HepG2 (cell line): Measurements from ENCODE around the gene GOT1. TPM values are rescaled to one million over a fixed set of nuclear protein-coding genes. Genes with fewer than 3 reads are reported as not detected.

ENCODE experiments used
- FOXP1 ChIP-seq, 2 experiments: fragments of 450-650 bp in 1 of 2; IDR thresholded peaks; 2 replicates each; pipeline ENCODE4 v1.6.1; 2017 to 2018; ENCODE audit warnings: antibody characterized with exemption in 1 of 2
- GATAD2A ChIP-seq: IDR thresholded peaks from 2 replicates; pipeline ENCODE4 v1.6.1; 2016
- HNF4G ChIP-seq, 2 experiments: sonication (generic) in 1 of 2; formaldehyde crosslinking in 1 of 2; IDR thresholded peaks; 2 replicates each; pipeline versions ENCODE4 v1.4.0 to v1.6.1; 2011 to 2020; ENCODE audit warnings: borderline replicate concordance in 2 of 2, low read depth in 2 of 2, mild to moderate bottlenecking in 2 of 2, low read length in 1 of 2, missing genetic modification reagents in 1 of 2, moderate library complexity in 1 of 2
- LCORL ChIP-seq, 2 experiments: fragments of 450-650 bp in 1 of 2; sonication (generic) in 1 of 2; formaldehyde crosslinking in 1 of 2; IDR thresholded peaks; 2 replicates each; pipeline versions ENCODE4 v1.5.0 to v1.6.1; 2017 to 2020; ENCODE audit warnings: antibody characterized with exemption in 1 of 2, missing genetic modification reagents in 1 of 2
- MEIS2 ChIP-seq: sonication (generic); formaldehyde crosslinking; IDR thresholded peaks from 2 replicates; pipeline ENCODE4 v1.9.0; 2021; ENCODE audit warnings: mild to moderate bottlenecking, missing genetic modification reagents
- MIXL1 ChIP-seq: IDR thresholded peaks from 2 replicates; pipeline ENCODE4 v1.6.1; 2016
- NCOA2 ChIP-seq: sonication (generic); formaldehyde crosslinking; IDR thresholded peaks from 2 replicates; pipeline ENCODE4 v1.8.0; 2022; ENCODE audit warnings: inconsistent platforms
- NR2F1 ChIP-seq, 2 experiments: fragments of 450-650 bp in 1 of 2; formaldehyde crosslinking in 1 of 2; IDR thresholded peaks; 2 replicates each; pipeline versions ENCODE4 v1.5.0 to v1.6.1; 2016 to 2020; ENCODE audit warnings: mild to moderate bottlenecking in 1 of 2, missing compliant biosample characterization in 1 of 2, missing genetic modification reagents in 1 of 2, moderate library complexity in 1 of 2
- NR2F6 ChIP-seq, 2 experiments: IDR thresholded peaks; 2 replicates each; pipeline ENCODE4 v1.6.1; 2016; ENCODE audit warnings: antibody characterized with exemption in 1 of 2, mild to moderate bottlenecking in 1 of 2
- SAP130 ChIP-seq: IDR thresholded peaks from 2 replicates; pipeline ENCODE4 v1.6.1; 2016; ENCODE audit warnings: low read depth
- SUZ12 ChIP-seq: fragments of 150-350 bp; IDR thresholded peaks from 2 replicates; pipeline ENCODE4 v1.6.1; 2014; ENCODE audit warnings: low read depth, low read length
- TCF12 ChIP-seq, 2 experiments: fragments of 450-650 bp in 1 of 2; sonication (generic) in 1 of 2; formaldehyde crosslinking in 1 of 2; IDR thresholded peaks; 2 replicates each; pipeline versions ENCODE4 v1.6.1 to v1.8.0; 2017 to 2022; ENCODE audit warnings: antibody characterized with exemption in 1 of 2, mild to moderate bottlenecking in 1 of 2, missing genetic modification reagents in 1 of 2, moderate library complexity in 1 of 2
- YEATS4 ChIP-seq: sonication (generic); formaldehyde crosslinking; IDR thresholded peaks from 2 replicates; pipeline ENCODE4 v1.4.0; 2020; ENCODE audit warnings: missing genetic modification reagents, borderline replicate concordance
- ZBTB7A ChIP-seq: sonication (generic); formaldehyde crosslinking; IDR thresholded peaks from 2 replicates; pipeline ENCODE4 v1.8.0; 2022; ENCODE audit warnings: mild to moderate bottlenecking, missing genetic modification reagents
- ZNF180 ChIP-seq: sonication (generic); formaldehyde crosslinking; IDR thresholded peaks from 2 replicates; pipeline ENCODE4 v1.4.0; 2020; ENCODE audit warnings: low read depth, missing genetic modification reagents, borderline replicate concordance
- ZNF331 ChIP-seq: sonication (generic); formaldehyde crosslinking; IDR thresholded peaks from 2 replicates; pipeline ENCODE4 v1.4.0; 2020; ENCODE audit warnings: missing genetic modification reagents
- ZNF44 ChIP-seq: sonication (generic); formaldehyde crosslinking; IDR thresholded peaks from 2 replicates; pipeline ENCODE4 v1.5.1; 2020; ENCODE audit warnings: mild to moderate bottlenecking, missing genetic modification reagents
- ZNF556 ChIP-seq: sonication (generic); formaldehyde crosslinking; IDR thresholded peaks from 2 replicates; pipeline ENCODE4 v1.4.0; 2020; ENCODE audit warnings: mild to moderate bottlenecking, missing genetic modification reagents, borderline replicate concordance
- ZNF761 ChIP-seq: sonication (generic); formaldehyde crosslinking; conservative IDR thresholded peaks from 2 replicates; pipeline ENCODE4 v1.4.0; 2020; ENCODE audit warnings: mild to moderate bottlenecking, missing genetic modification reagents
- ZNF777 ChIP-seq: sonication (generic); formaldehyde crosslinking; IDR thresholded peaks from 2 replicates; pipeline ENCODE4 v1.4.0; 2020; ENCODE audit warnings: missing genetic modification reagents
- polyA plus RNA-seq, 8 experiments: library from polyadenylated mRNA; depleted of rRNA in 3 of 8; stranded (reverse) in 7 of 8; unstranded in 1 of 8; fragments of >200 nt; fragmentation: Illumina TruSeq in 4 of 8; extraction: Trizol in 4 of 8; gene quantifications; 2 replicates each; pipeline versions ENCODE4 v1.2.1 to v1.2.3, GENCODE V29; 2011 to 2016; ENCODE audit warnings: low read depth in 4 of 8, missing spikeins in 1 of 8, mixed read lengths in 1 of 8; ENCODE audit not compliant: insufficient read depth in 1 of 8
- total RNA-seq, 5 experiments: library from RNA; depleted of rRNA; stranded (reverse); fragments of >200 nt; fragmentation: Illumina TruSeq; extraction: Trizol; gene quantifications; 2 replicates each; pipeline ENCODE4 v1.2.3, GENCODE V29; 2016; ENCODE audit warnings: low read depth in 1 of 5
- TF ChIP-seq, protein P1 (sequence below): sonication (generic); formaldehyde crosslinking; IDR thresholded peaks from 2 replicates; pipeline ENCODE4 v1.4.0; 2020; ENCODE audit warnings: missing genetic modification reagents, mild to moderate bottlenecking, borderline replicate concordance
- TF ChIP-seq, protein P2 (sequence below): IDR thresholded peaks from 2 replicates; pipeline ENCODE4 v1.6.1; 2016
- TF ChIP-seq, protein P3 (sequence below): sonication (generic); formaldehyde crosslinking; IDR thresholded peaks from 2 replicates; pipeline ENCODE4 v1.4.0; 2020; ENCODE audit warnings: missing genetic modification reagents; ENCODE audit errors: not compliant biosample characterization

Gene GOT1
- total and polyA plus RNA-seq, 2 of the 13 experiments (the other 11 are each of a cell fraction or from before 2014, with no cell fraction given), result 81.2 to 102 TPM

DNA sequence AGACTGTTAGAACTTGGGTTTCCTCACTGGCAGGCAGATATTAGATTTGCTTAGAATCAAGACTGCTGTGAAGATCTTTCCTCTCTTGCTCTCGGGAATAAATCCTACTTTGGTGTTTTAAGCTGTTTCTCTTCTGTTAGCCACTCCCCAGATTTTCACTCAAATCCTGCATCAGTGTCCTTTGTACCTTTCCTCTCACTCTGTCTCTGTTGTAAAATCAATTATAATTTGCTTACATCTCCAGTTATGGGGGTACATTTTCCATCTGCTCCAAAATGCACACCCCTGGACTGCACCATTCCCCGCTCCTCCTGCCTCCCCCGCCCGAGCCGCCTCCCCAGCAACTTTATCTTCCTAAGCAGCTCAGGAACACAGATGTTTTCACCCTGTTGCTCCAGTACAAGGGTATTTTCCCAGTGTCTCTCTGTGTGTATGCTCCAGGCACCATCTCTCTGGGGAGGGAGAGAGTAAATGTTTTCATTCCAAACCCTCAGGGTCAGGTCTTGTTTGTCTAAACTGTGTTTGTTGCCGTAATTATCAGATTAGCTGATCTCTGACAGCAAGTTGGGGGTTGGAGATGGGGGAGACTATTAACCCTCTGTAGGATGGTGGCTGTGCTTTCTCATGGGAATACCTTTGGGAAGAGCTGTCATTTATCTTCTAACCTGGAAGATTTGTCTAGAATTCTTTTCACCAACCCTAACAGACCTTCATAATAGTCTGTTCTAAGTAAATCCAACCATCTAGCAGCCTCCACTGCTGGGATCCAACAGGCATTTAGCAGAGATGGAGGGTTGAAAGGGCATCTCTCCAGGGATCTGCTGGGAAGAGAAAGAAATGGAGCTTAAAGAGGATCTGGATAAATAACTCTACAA is 20.4 kb upstream of the GOT1 start (continued):
- TF ChIP-seq ZNF761 (CRISPR knock-in tag), result no peak
- no peak for TF ChIP-seq ZNF556 (CRISPR knock-in tag)
- TF ChIP-seq TCF12 (IDR thresholded peaks at IDR 0.05), result no peak
- TF ChIP-seq TCF12 (CRISPR knock-in tag; IDR thresholded peaks at IDR 0.05), result no peak
- TF ChIP-seq ZNF180 (CRISPR knock-in tag), result no peak
- peak; percentile 66 for TF ChIP-seq SAP130 (CRISPR knock-in tag)
- peak; percentile 12 to 60; a peak in 2 of 4 replicates for TF ChIP-seq NR2F1 (CRISPR knock-in tag; IDR thresholded peaks at IDR 0.05)
- TF ChIP-seq GATAD2A (CRISPR knock-in tag), result peak; percentile 31; the same call in 1 of the 2 replicates
- no peak for TF ChIP-seq ZNF777 (CRISPR knock-in tag)
- no peak for TF ChIP-seq LCORL (IDR thresholded peaks at IDR 0.05)
- peak; percentile 62; the same call in 1 of the 2 replicates for TF ChIP-seq LCORL (CRISPR knock-in tag; IDR thresholded peaks at IDR 0.05)
- TF ChIP-seq, protein P1, sequence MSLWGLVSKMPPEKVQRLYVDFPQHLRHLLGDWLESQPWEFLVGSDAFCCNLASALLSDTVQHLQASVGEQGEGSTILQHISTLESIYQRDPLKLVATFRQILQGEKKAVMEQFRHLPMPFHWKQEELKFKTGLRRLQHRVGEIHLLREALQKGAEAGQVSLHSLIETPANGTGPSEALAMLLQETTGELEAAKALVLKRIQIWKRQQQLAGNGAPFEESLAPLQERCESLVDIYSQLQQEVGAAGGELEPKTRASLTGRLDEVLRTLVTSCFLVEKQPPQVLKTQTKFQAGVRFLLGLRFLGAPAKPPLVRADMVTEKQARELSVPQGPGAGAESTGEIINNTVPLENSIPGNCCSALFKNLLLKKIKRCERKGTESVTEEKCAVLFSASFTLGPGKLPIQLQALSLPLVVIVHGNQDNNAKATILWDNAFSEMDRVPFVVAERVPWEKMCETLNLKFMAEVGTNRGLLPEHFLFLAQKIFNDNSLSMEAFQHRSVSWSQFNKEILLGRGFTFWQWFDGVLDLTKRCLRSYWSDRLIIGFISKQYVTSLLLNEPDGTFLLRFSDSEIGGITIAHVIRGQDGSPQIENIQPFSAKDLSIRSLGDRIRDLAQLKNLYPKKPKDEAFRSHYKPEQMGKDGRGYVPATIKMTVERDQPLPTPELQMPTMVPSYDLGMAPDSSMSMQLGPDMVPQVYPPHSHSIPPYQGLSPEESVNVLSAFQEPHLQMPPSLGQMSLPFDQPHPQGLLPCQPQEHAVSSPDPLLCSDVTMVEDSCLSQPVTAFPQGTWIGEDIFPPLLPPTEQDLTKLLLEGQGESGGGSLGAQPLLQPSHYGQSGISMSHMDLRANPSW (CRISPR knock-in tag), result no peak
- peak; percentile 62 for TF ChIP-seq MIXL1
- no peak for TF ChIP-seq ZBTB7A
- no peak for TF ChIP-seq YEATS4 (CRISPR knock-in tag)
- no peak for TF ChIP-seq ZNF44 (CRISPR knock-in tag)
- TF ChIP-seq, protein P2, sequence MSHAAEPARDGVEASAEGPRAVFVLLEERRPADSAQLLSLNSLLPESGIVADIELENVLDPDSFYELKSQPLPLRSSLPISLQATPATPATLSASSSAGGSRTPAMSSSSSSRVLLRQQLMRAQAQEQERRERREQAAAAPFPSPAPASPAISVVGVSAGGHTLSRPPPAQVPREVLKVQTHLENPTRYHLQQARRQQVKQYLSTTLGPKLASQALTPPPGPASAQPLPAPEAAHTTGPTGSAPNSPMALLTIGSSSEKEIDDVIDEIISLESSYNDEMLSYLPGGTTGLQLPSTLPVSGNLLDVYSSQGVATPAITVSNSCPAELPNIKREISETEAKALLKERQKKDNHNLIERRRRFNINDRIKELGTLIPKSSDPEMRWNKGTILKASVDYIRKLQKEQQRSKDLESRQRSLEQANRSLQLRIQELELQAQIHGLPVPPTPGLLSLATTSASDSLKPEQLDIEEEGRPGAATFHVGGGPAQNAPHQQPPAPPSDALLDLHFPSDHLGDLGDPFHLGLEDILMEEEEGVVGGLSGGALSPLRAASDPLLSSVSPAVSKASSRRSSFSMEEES, result no peak
- peak; percentile 80 for TF ChIP-seq NR2F6 (IDR thresholded peaks at IDR 0.05)
- TF ChIP-seq NR2F6 (CRISPR knock-in tag; IDR thresholded peaks at IDR 0.05), result peak; percentile 82
- TF ChIP-seq SUZ12, result no peak
- TF ChIP-seq NCOA2 (CRISPR knock-in tag), result peak; percentile 40; the same call in 1 of the 2 replicates
- TF ChIP-seq ZNF331, result peak; percentile 29; the same call in 1 of the 2 replicates
- TF ChIP-seq, protein P3, sequence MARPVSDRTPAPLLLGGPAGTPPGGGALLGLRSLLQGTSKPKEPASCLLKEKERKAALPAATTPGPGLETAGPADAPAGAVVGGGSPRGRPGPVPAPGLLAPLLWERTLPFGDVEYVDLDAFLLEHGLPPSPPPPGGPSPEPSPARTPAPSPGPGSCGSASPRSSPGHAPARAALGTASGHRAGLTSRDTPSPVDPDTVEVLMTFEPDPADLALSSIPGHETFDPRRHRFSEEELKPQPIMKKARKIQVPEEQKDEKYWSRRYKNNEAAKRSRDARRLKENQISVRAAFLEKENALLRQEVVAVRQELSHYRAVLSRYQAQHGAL (CRISPR knock-in tag), result no peak
- no peak for TF ChIP-seq HNF4G (IDR thresholded peaks at IDR 0.05; ENCODE audit: borderline replicate concordance, low read depth, low read length)
- peak; percentile 55; the same call in 1 of the 2 replicates for TF ChIP-seq HNF4G (CRISPR knock-in tag; IDR thresholded peaks at IDR 0.05; ENCODE audit: borderline replicate concordance, low read depth)
- 0 out of 2 replicates have a peak, but pooled peaks have one; percentile 32 for TF ChIP-seq MEIS2 (CRISPR knock-in tag)
- TF ChIP-seq FOXP1 (IDR thresholded peaks at IDR 0.05), result no peak
- TF ChIP-seq FOXP1 (CRISPR knock-in tag; IDR thresholded peaks at IDR 0.05), result peak; percentile 91
